B cell (primary cell): ENCODE results near the gene DONSON. TPM values are rescaled to one million over a fixed set of nuclear protein-coding genes. Genes with fewer than 3 reads are reported as not detected.

Experiments
- ATAC-seq: fragments of 200-7000 bp; cut with Tn5 transposase; one replicate; pipeline ENCODE4 v1.10.0; 2021; ENCODE audit warnings: low read depth, mild to moderate bottlenecking, moderate number of reproducible peaks, moderate library complexity
- CTCF ChIA-PET: fragments of 350-600 bp; sonication (Branson Sonifier 250); formaldehyde crosslinking; loops from one replicate; lab custom pipeline; 2021; ENCODE audit warnings: antibody characterized with exemption, inconsistent platforms; lab: Charles Lee
- POLR2A ChIA-PET: fragments of 350-600 bp; sonication (Branson Sonifier 250); formaldehyde crosslinking; loops from one replicate; lab custom pipeline; 2021; ENCODE audit warnings: antibody characterized with exemption; lab: Charles Lee
- DNase-seq: peaks from one replicate; pipeline ENCODE4 v3.0.0; 2013
- H2AFZ ChIP-seq: 2 replicates; pipeline ENCODE4 v1.6.1; 2012; ENCODE audit warnings: mild to moderate bottlenecking, low read depth, low read length; ENCODE audit not compliant: insufficient read depth, poor library complexity, severe bottlenecking
- H3K27ac ChIP-seq, 2 donors: 1 replicate in 1 of 2; 2 replicates in 1 of 2; pipeline ENCODE4 v1.5.1; 2012 to 2013; ENCODE audit warnings: low read length in 2 of 2, mild to moderate bottlenecking in 2 of 2, moderate library complexity in 1 of 2
- H3K27me3 ChIP-seq, 4 experiments: fragments of 200-600 bp in 1 of 4; sonication (generic) in 1 of 4; replicated peaks in 1 of 4; 1 replicate in 2 of 4; 2 replicates in 2 of 4; pipeline versions ENCODE4 v1.6.1 to v1.7.0; 2013 to 2016; ENCODE audit warnings: low read length in 3 of 4, mild to moderate bottlenecking in 2 of 4, mixed read lengths in 1 of 4, moderate library complexity in 1 of 4; ENCODE audit not compliant: insufficient read depth in 4 of 4, control insufficient read depth in 3 of 4; ENCODE audit errors: control extremely low read depth in 1 of 4
- H3K36me3 ChIP-seq, 2 experiments: replicated peaks in 1 of 2; 1 replicate in 1 of 2; 2 replicates in 1 of 2; pipeline versions ENCODE4 v1.6.1 to v1.7.1; 2013; ENCODE audit warnings: low read length in 1 of 2; ENCODE audit not compliant: insufficient read depth in 2 of 2, control insufficient read depth in 1 of 2; ENCODE audit errors: control extremely low read depth in 1 of 2, extremely low read depth in 1 of 2
- H3K4me1 ChIP-seq, 2 donors: fragments of 200-600 bp in 1 of 2; sonication (generic) in 1 of 2; 1 replicate in 1 of 2; 2 replicates in 1 of 2; pipeline versions ENCODE4 v1.5.1 to v1.6.1; 2013 to 2017; ENCODE audit warnings: low read length in 2 of 2; ENCODE audit not compliant: control insufficient read depth in 2 of 2, insufficient read depth in 2 of 2
- H3K4me2 ChIP-seq: replicated peaks from 2 replicates; pipeline ENCODE3; 2012; ENCODE audit warnings: mild to moderate bottlenecking, low read depth, low read length; ENCODE audit not compliant: poor library complexity, severe bottlenecking
- H3K4me3 ChIP-seq, 5 experiments: fragments of 200-600 bp in 1 of 5; sonication (generic) in 1 of 5; 1 replicate in 3 of 5; 2 replicates in 2 of 5; pipeline versions ENCODE4 v1.5.1 to v1.7.0; 2011 to 2016; ENCODE audit warnings: low read length in 4 of 5, mild to moderate bottlenecking in 4 of 5, low read depth in 2 of 5, control low read depth in 1 of 5, moderate library complexity in 1 of 5; ENCODE audit not compliant: insufficient read depth in 1 of 5; ENCODE audit errors: control extremely low read depth in 1 of 5, extremely low read depth in 1 of 5
- H3K79me2 ChIP-seq: fragments of 200-600 bp; sonication (generic); one replicate; pipeline ENCODE4 v1.6.0; 2016; ENCODE audit warnings: low read length; ENCODE audit not compliant: control insufficient read depth, insufficient read depth
- H3K9ac ChIP-seq: fragments of 200-600 bp; sonication (generic); 2 replicates; pipeline ENCODE4 v1.6.1; 2017; ENCODE audit warnings: mild to moderate bottlenecking, low read length, moderate library complexity
- H3K9me3 ChIP-seq, 3 donors: one replicate each; pipeline versions ENCODE4 v1.6.1 to v1.7.1; 2013; ENCODE audit warnings: low read length in 2 of 3; ENCODE audit not compliant: control insufficient read depth in 2 of 3, insufficient read depth in 1 of 3; ENCODE audit errors: control extremely low read depth in 1 of 3
- H4K20me1 ChIP-seq: 2 replicates; pipeline ENCODE4 v1.6.0; 2012; ENCODE audit warnings: mild to moderate bottlenecking, low read length; ENCODE audit not compliant: insufficient read depth, control insufficient read depth, poor library complexity, severe bottlenecking
- H3K27ac Mint-ChIP-seq: one replicate; pipeline ENCODE4 v1.8.0; 2021; ENCODE audit warnings: mixed read lengths
- H3K27me3 Mint-ChIP-seq: one replicate; pipeline ENCODE4 v1.8.0; 2021; ENCODE audit warnings: mixed read lengths
- H3K4me1 Mint-ChIP-seq: one replicate; pipeline ENCODE4 v1.8.0; 2021; ENCODE audit warnings: mixed read lengths
- H3K4me3 Mint-ChIP-seq: one replicate; pipeline ENCODE4 v1.8.0; 2021; ENCODE audit warnings: mixed read lengths
- H3K9me3 Mint-ChIP-seq: one replicate; pipeline ENCODE4 v1.8.0; 2022; ENCODE audit warnings: mixed read lengths; ENCODE audit not compliant: insufficient read depth
- EZH2 ChIP-seq: IDR thresholded peaks from 2 replicates; pipeline ENCODE4 v1.6.1; 2012; ENCODE audit warnings: borderline replicate concordance, low read depth, mild to moderate bottlenecking, moderate library complexity, low read length; ENCODE audit not compliant: insufficient read depth, poor library complexity, severe bottlenecking
- WGBS: methylation state at CpG from one replicate; pipeline ENCODE4 v1.1.5; 2013; ENCODE audit warnings: missing lambda C conversion rate; ENCODE audit not compliant: insufficient coverage; 5-methylcytosine and 5-hydroxymethylcytosine counted together
- intact Hi-C: fragments of 100-400 bp; cut with micrococcal nuclease; formaldehyde crosslinking; loops from one replicate; pipeline ENCODE4 v1.10.0; 2022
- polyA plus RNA-seq: library from polyadenylated mRNA; depleted of rRNA; stranded (reverse); fragments of >200 nt; gene quantifications from 2 replicates; pipeline ENCODE4 v1.2.3, GENCODE V29; 2012
- total RNA-seq, 2 donors: library from RNA; stranded (reverse); fragments of 120-200 nt in 1 of 2; gene quantifications; 1 replicate in 1 of 2; 2 replicates in 1 of 2; pipeline versions ENCODE4 v1.2.3 to v1.2.4, GENCODE V29; 2013 to 2022
- TF ChIP-seq, protein P1 (sequence below): fragments of 200-600 bp; IDR thresholded peaks from one replicate; pipeline ENCODE4 v1.8.0; 2022; ENCODE audit warnings: antibody characterized with exemption, mild to moderate bottlenecking

DONSON gene
- total and polyA plus RNA-seq, 2 donors (not counting 1 experiment from before 2014, with no cell fraction given): 6.2 to 6.3 TPM

DNA sequence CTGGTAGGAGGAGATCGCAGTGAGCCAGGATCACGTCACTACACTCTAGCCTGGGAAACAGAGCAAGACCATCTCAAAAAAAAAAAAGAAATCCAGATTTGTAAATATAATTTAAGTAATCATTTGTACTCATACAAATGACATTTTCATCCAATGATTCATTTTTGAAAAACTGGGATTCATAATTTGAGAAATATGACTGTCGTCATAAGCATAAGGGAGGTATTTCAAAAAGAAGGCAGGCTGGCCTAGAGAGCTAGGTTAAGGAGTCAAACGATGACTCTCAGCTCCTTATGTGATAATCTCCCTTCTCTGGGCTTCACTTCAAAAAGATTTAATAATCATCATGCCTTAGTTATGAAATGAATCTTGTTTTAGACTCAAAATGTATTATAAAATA, 48.9 kb downstream of the DONSON start:
- POLR2A ChIA-PET: no interaction called here
- H3K27me3 Mint-ChIP-seq: no peaks in the 10 kb centered on the region
- H3K9me3 Mint-ChIP-seq: no peaks in the 10 kb centered on the region
- ATAC-seq (no peak), DNase-seq (no peak)
- H3K4me1 Mint-ChIP-seq: peaks cover 27% of the 10 kb centered on the region
- H3K27ac Mint-ChIP-seq: no peak overlapping the region
- H3K36me3 ChIP-seq: peaks cover 5 to 39% of the 10 kb centered on the region in 2 experiments
- H4K20me1 ChIP-seq: peaks cover 13% of the 10 kb centered on the region
- H3K27ac ChIP-seq: no peak overlapping the region
- H3K79me2 ChIP-seq: peaks cover 81% of the 10 kb centered on the region
- no peaks in the 10 kb centered on the region for H3K9me3 ChIP-seq
- no peaks in the 10 kb centered on the region for H3K27me3 ChIP-seq
- intact Hi-C loops: loop anchor here (5.0 kb wide), 4 partner anchors 212 to 1078 kb away; partner anchors contain the start of genes CFAP298 and RCAN1
- TF ChIP-seq EZH2: no peak
- TF ChIP-seq, protein P1, sequence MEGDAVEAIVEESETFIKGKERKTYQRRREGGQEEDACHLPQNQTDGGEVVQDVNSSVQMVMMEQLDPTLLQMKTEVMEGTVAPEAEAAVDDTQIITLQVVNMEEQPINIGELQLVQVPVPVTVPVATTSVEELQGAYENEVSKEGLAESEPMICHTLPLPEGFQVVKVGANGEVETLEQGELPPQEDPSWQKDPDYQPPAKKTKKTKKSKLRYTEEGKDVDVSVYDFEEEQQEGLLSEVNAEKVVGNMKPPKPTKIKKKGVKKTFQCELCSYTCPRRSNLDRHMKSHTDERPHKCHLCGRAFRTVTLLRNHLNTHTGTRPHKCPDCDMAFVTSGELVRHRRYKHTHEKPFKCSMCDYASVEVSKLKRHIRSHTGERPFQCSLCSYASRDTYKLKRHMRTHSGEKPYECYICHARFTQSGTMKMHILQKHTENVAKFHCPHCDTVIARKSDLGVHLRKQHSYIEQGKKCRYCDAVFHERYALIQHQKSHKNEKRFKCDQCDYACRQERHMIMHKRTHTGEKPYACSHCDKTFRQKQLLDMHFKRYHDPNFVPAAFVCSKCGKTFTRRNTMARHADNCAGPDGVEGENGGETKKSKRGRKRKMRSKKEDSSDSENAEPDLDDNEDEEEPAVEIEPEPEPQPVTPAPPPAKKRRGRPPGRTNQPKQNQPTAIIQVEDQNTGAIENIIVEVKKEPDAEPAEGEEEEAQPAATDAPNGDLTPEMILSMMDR: no peak
- no peak overlapping the region for H3K4me2 ChIP-seq
- no CpG with 5 or more reads among the region's 4 CpGs for WGBS
- no peak overlapping the region for H3K9ac ChIP-seq
- peaks cover 13 to 15% of the 10 kb centered on the region in 2 donors for H3K4me1 ChIP-seq
- H3K4me3 ChIP-seq: no peak overlapping the region
- CTCF ChIA-PET: no interaction called here
- H2AFZ ChIP-seq: no peak overlapping the region
- no peak overlapping the region for H3K4me3 Mint-ChIP-seq

DNA sequence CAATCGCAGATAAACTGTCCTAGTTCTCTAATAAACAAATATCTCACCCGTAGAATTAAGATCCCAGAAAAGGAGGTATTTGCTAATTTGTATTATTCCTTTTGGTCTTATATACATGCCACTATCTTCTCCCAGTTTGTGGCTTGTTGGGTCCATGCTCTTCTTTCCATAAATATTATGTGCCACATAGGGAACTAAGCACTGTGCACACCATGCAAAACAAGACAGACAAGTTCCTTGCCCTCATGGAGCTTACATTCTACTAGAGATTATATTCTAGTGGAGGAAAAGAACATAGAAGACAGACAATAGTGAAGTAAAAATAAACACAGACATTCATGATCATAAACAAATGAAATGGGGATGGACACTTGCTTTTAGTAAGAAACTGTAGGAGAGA, 51.3 kb downstream of the DONSON start:
- H3K4me2 ChIP-seq: no peak overlapping the region
- Mint-ChIP-seq H3K4me1 (peaks cover 16% of the 10 kb centered on the region), H3K4me3 (no peak overlapping the region), H3K27me3 (no peaks in the 10 kb centered on the region), H3K27ac (no peak overlapping the region), H3K9me3 (no peaks in the 10 kb centered on the region)
- no CpG with 5 or more reads among the region's 2 CpGs for WGBS
- peaks cover 12 to 60% of the 10 kb centered on the region in 2 experiments for H3K36me3 ChIP-seq
- intact Hi-C loops: no loop called here
- H3K9ac ChIP-seq: no peak overlapping the region
- no peak overlapping the region for H3K4me3 ChIP-seq
- ATAC-seq (no peak), DNase-seq (no peak)
- ChIA-PET POLR2A (no interaction called here), CTCF (interaction anchor here (1.7 kb wide), 1 partner anchor 68 kb away, joined by 4 read pairs; no protein-coding TSS in a partner anchor)
- H2AFZ ChIP-seq: no peak overlapping the region
- H3K27ac ChIP-seq: no peak overlapping the region
- no peaks in the 10 kb centered on the region for H3K27me3 ChIP-seq
- H3K79me2 ChIP-seq: peaks cover 64% of the 10 kb centered on the region
- no peaks in the 10 kb centered on the region for H3K9me3 ChIP-seq
- peaks cover 7 to 10% of the 10 kb centered on the region in 2 donors for H3K4me1 ChIP-seq
- TF ChIP-seq, protein P1: no peak
- TF ChIP-seq EZH2: no peak
- H4K20me1 ChIP-seq: no peaks in the 10 kb centered on the region
